ENCODE results near the gene C15orf39.

DNA sequence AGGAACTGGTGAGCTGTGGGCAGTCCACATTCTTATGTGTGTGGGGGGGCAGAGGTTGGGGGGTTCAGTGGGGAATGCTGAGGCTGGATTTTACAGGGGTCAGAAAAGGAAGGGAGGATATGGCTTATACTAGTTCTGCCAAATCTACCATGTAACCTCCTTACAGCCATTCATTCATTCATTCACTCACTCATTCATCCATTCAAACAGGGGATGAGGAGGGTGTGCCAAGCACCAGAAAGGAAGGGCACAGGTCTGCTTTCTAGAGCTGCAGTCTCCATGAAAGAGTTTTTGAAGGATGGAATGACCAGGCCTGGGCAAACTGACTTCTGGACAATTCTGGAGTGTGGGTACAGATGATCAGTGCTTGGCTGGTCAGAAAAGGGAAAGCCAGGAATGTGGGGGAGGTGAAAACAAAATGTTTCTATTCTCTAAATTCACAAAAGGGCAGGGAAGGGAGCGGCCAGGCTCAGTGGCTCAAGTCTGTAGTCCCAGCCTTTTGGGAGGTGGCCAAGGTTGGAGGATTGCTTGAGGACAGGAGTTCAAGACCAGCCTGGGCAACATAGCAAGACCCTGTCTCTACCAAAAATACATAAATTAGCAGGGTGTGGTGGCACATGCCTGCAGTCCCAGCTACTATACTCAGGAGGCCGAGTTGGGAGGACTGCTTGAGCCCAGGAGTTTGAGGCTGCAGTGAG, 49.2 kb upstream of the C15orf39 start:
- TF ChIP-seq CTCF (IDR thresholded peaks at IDR 0.05) (no peak), POLR2A (IDR thresholded peaks at IDR 0.05) (no peak)

All from prostate gland (tissue), 2 donors.